Measurements from ENCODE around the gene MACROD2.

Gene MACROD2

GRCh38 chr20:14877301-14878028, 882.1 kb downstream of the MACROD2 start:
- no peak for DNase-seq (ENCODE audit: low read depth)

- no peak for DNase-seq (ENCODE audit: low read depth)
These were observed 883.3 kb downstream of the MACROD2 start for GRCh38 chr20:14878676-14879019.

- DNase-seq (ENCODE audit: low read depth) = peak; percentile 55
These were observed 883.8 kb downstream of the MACROD2 start for GRCh38 chr20:14879020-14879697.

GRCh38 chr20:14879839-14880238, 884.5 kb downstream of the MACROD2 start:
- no peak for DNase-seq (ENCODE audit: low read depth)

- DNase-seq (ENCODE audit: low read depth) = no peak
These were observed 886.2 kb downstream of the MACROD2 start for GRCh38 chr20:14881518-14881917.

- DNase-seq (ENCODE audit: low read depth) = no peak
These were observed 886.8 kb downstream of the MACROD2 start for GRCh38 chr20:14882157-14882556.

GRCh38 chr20:14882846-14883245, 887.5 kb downstream of the MACROD2 start:
- no peak for DNase-seq (ENCODE audit: low read depth)

- no peak for DNase-seq (ENCODE audit: low read depth)
These were observed 888.0 kb downstream of the MACROD2 start for GRCh38 chr20:14883324-14883723.

GRCh38 chr20:14885661-14886060, 890.3 kb downstream of the MACROD2 start:
- DNase-seq (ENCODE audit: low read depth) = no peak

- DNase-seq (ENCODE audit: low read depth) = no peak
These were observed 892.8 kb downstream of the MACROD2 start for GRCh38 chr20:14888134-14888533.

- DNase-seq (ENCODE audit: low read depth) = no peak
These were observed 894.4 kb downstream of the MACROD2 start for GRCh38 chr20:14889496-14890255.

- no peak for DNase-seq (ENCODE audit: low read depth)
These were observed 895.4 kb downstream of the MACROD2 start for GRCh38 chr20:14890713-14891112.

GRCh38 chr20:14892782-14893181, 897.5 kb downstream of the MACROD2 start:
- DNase-seq (ENCODE audit: low read depth) = no peak

GRCh38 chr20:14896569-14896968, 901.3 kb downstream of the MACROD2 start:
- no peak for DNase-seq (ENCODE audit: low read depth)

- DNase-seq (ENCODE audit: low read depth) = no peak
These were observed 902.3 kb downstream of the MACROD2 start for GRCh38 chr20:14897608-14898007.

- DNase-seq (ENCODE audit: low read depth) = no peak
These were observed 907.2 kb downstream of the MACROD2 start for GRCh38 chr20:14902432-14903089.

GRCh38 chr20:14906908-14907434, 911.7 kb downstream of the MACROD2 start:
- DNase-seq (ENCODE audit: low read depth) = no peak

GRCh38 chr20:14910126-14910525, 914.8 kb downstream of the MACROD2 start:
- no peak for DNase-seq (ENCODE audit: low read depth)

- DNase-seq (ENCODE audit: low read depth) = no peak
These were observed 918.7 kb downstream of the MACROD2 start for GRCh38 chr20:14913896-14914620.

GRCh38 chr20:14914633-14915032, 919.3 kb downstream of the MACROD2 start:
- DNase-seq (ENCODE audit: low read depth) = no peak

GRCh38 chr20:14915356-14915755, 920.0 kb downstream of the MACROD2 start:
- no peak for DNase-seq (ENCODE audit: low read depth)

All from non-pigmented ciliary epithelial cell (primary cell).